Thoracic aorta (tissue), 2 donors: ENCODE data around the gene PDK2. TPM values are rescaled to one million over a fixed set of nuclear protein-coding genes. Genes with fewer than 3 reads are reported as not detected.

Source experiments
- ATAC-seq: fragments of 150-250 bp; one replicate; pipeline ENCODE4 v1.8.0; 2017; ENCODE audit warnings: low read depth; ENCODE audit not compliant: insufficient number of reproducible peaks, low FRiP score
- DNase-seq: peaks from one replicate; pipeline ENCODE4 v3.0.0-alpha.2; 2020; ENCODE audit warnings: low spot score
- H3K27ac ChIP-seq, 2 donors: fragments of 200-600 bp; sonication (generic); 1 replicate in 1 of 2; 2 replicates in 1 of 2; pipeline ENCODE4 v1.5.1; 2016; ENCODE audit warnings: mild to moderate bottlenecking in 2 of 2, moderate library complexity in 2 of 2
- H3K27me3 ChIP-seq: fragments of 200-600 bp; sonication (generic); replicated peaks from 2 replicates; pipeline ENCODE4 v1.6.0; 2016; ENCODE audit warnings: mild to moderate bottlenecking; ENCODE audit not compliant: insufficient read depth
- H3K36me3 ChIP-seq: fragments of 200-600 bp; sonication (generic); one replicate; pipeline ENCODE4 v1.5.1; 2016
- H3K4me1 ChIP-seq, 2 donors: fragments of 200-600 bp; sonication (generic); 1 replicate in 1 of 2; 2 replicates in 1 of 2; pipeline versions ENCODE4 v1.5.1 to v1.6.0; 2016; ENCODE audit warnings: low read depth in 2 of 2, mild to moderate bottlenecking in 1 of 2; ENCODE audit not compliant: control insufficient read depth in 1 of 2
- H3K4me3 ChIP-seq: fragments of 200-600 bp; sonication (generic); 2 replicates; pipeline ENCODE4 v1.5.1; 2016; ENCODE audit warnings: mild to moderate bottlenecking
- H3K9me3 ChIP-seq: fragments of 200-600 bp; sonication (generic); 2 replicates; pipeline ENCODE4 v1.5.1; 2016
- total RNA-seq, 2 donors: library from RNA; depleted of rRNA; stranded (reverse); fragments of >200 nt; gene quantifications; one replicate each; pipeline versions ENCODE4 v1.1.0 to v1.2.3, GENCODE V29; 2016
- TF ChIP-seq, protein P1 (sequence below): fragments of 200-600 bp; sonication (generic); IDR thresholded peaks from one replicate; pipeline ENCODE4 v1.5.1; 2019; ENCODE audit warnings: antibody characterized with exemption

The PDK2 gene
- total RNA-seq = 10 to 100 TPM; 35.5 to 74.9 TPM

DNA sequence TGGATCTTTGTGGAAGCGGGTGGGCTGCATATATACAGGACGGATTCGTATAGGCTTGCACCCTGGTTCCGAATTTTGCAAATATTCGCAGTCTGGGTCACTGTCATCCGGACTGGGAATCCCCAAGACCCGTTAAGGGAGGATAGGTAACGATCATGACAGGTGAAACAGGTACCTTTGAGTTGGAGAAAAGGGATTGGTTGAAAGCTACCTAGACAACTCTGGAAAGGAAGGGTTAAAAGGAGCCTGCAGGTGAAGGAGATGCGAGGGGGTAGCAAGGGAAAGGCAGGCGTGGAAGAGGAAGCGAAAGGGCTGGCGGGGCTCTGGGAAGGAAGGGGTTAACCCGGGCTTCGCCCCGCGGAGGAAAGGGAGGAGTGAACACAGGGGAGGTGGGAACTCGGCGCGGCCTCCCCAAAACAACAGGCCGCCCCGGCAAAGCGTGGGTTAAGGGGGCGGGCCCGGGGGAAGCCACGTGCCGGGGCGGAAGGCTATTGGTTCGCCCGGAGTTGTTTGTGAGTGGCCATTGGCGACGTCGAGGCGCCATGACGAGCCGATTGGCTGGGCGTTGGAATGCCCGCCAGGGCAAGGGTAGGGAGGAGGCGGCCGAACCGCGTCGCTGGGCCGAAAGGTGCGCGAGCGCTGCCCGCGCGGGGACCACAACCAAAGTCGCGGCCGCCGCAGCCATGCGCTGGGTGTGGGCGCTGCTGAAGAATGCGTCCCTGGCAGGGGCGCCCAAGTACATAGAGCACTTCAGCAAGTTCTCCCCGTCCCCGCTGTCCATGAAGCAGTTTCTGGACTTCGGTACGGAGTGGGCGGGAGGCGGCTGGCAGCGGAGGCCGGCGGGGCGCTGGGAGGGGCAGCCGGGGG, at the start of gene PDK2:
PDK2 (plus strand) TSS at position 599 of the 867 bp plus-strand sequence; CDS start at position 684, 85 bp downstream.
- H3K27ac ChIP-seq = peak within 1 kb of the TSS; percentile 77 to 85
- H3K4me1 ChIP-seq = peaks cover 10 to 24% of the 10 kb centered on the region in 2 donors
- TF ChIP-seq, protein P1, sequence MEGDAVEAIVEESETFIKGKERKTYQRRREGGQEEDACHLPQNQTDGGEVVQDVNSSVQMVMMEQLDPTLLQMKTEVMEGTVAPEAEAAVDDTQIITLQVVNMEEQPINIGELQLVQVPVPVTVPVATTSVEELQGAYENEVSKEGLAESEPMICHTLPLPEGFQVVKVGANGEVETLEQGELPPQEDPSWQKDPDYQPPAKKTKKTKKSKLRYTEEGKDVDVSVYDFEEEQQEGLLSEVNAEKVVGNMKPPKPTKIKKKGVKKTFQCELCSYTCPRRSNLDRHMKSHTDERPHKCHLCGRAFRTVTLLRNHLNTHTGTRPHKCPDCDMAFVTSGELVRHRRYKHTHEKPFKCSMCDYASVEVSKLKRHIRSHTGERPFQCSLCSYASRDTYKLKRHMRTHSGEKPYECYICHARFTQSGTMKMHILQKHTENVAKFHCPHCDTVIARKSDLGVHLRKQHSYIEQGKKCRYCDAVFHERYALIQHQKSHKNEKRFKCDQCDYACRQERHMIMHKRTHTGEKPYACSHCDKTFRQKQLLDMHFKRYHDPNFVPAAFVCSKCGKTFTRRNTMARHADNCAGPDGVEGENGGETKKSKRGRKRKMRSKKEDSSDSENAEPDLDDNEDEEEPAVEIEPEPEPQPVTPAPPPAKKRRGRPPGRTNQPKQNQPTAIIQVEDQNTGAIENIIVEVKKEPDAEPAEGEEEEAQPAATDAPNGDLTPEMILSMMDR = no peak
- peak within 1 kb of the TSS; percentile 89 for H3K4me3 ChIP-seq
- no peaks in the 10 kb centered on the region for H3K9me3 ChIP-seq
- H3K36me3 ChIP-seq = peaks cover 26% of the 10 kb centered on the region
- ATAC-seq (peak; percentile 80), DNase-seq (peak; percentile 85)
- H3K27me3 ChIP-seq = no peaks in the 10 kb centered on the region

DNA sequence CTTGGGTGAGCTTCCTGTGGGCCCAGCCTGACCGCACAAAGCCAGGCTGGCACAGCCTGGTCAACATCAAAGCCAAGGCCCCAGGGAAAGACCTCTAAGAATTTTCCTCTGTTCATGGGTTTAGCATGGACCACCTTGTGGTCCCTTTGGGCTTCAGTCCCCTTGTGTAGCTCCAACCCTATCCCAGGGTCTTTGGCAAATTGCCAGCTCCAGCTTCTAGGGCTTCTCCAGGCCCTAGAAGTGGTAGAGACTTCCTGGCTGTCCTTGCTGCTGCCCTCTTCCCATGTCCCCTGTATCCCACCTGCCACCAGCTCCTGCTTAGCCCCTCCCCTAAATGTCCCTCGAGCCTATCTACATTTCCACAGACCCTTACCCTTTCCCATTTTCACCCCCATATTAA, 49.0 kb upstream of the PDK2 start:
- Histone ChIP-seq H3K27ac (no peak overlapping the region), H3K4me3 (no peak overlapping the region), H3K36me3 (no peaks in the 10 kb centered on the region), H3K9me3 (no peaks in the 10 kb centered on the region), H3K4me1 (peaks cover 6 to 48% of the 10 kb centered on the region in 2 donors), H3K27me3 (no peaks in the 10 kb centered on the region)
- no peak for DNase-seq
- TF ChIP-seq, protein P1 = no peak
- ATAC-seq = no peak

DNA sequence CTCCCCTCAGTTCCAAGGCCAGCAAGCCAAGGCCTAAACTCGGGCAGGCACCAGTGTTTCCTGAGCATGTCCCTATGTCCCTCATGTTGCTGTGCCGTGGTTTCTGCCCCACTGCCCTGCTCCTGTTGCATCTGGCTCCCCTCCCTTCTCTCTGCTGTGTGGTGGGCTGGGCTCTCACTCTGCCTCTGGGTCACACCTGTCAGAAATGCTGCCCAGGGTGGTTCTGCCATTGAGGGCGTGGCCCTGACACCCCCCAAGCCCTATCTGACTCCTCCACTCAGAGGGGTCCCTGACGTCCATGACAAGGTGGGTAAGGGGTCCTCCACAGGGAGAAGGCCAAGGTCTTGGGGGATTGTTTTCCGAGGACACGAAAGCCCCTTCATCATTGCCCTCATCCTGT, 48.5 kb upstream of the PDK2 start:
- Histone ChIP-seq H3K9me3 (no peaks in the 10 kb centered on the region), H3K4me3 (no peak overlapping the region), H3K4me1 (peaks cover 6 to 51% of the 10 kb centered on the region in 2 donors), H3K27me3 (no peaks in the 10 kb centered on the region), H3K27ac (no peak overlapping the region), H3K36me3 (no peaks in the 10 kb centered on the region)
- DNase-seq (no peak), ATAC-seq (no peak)
- TF ChIP-seq, protein P1 = no peak

DNA sequence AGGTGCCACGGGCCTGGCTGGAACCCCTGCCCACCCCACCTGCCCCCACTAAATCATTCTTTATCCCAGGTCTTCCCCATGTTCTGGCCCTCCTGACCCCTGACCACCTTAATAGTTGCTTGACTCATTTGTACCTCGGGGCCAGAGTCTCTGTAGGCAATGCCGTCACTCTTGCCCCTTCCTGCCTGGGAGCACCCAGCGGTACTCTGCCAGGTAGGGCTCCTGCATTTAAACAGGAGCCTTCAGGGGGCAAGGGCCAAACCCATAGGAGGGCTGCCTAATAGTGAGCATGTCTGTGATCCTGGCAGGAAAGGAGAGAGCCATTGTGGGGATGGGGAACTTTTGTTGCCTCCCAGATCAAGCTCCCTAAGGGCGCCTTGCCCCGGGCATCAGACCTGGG, 48.1 kb upstream of the PDK2 start:
- no peaks in the 10 kb centered on the region for H3K27me3 ChIP-seq
- DNase-seq = no peak
- H3K9me3 ChIP-seq = no peaks in the 10 kb centered on the region
- H3K36me3 ChIP-seq = no peaks in the 10 kb centered on the region
- H3K4me3 ChIP-seq = no peak overlapping the region
- H3K4me1 ChIP-seq = peaks cover 6 to 51% of the 10 kb centered on the region in 2 donors
- H3K27ac ChIP-seq = peak overlapping the region; percentile 36 to 41
- TF ChIP-seq, protein P1 = no peak
- no peak for ATAC-seq

DNA sequence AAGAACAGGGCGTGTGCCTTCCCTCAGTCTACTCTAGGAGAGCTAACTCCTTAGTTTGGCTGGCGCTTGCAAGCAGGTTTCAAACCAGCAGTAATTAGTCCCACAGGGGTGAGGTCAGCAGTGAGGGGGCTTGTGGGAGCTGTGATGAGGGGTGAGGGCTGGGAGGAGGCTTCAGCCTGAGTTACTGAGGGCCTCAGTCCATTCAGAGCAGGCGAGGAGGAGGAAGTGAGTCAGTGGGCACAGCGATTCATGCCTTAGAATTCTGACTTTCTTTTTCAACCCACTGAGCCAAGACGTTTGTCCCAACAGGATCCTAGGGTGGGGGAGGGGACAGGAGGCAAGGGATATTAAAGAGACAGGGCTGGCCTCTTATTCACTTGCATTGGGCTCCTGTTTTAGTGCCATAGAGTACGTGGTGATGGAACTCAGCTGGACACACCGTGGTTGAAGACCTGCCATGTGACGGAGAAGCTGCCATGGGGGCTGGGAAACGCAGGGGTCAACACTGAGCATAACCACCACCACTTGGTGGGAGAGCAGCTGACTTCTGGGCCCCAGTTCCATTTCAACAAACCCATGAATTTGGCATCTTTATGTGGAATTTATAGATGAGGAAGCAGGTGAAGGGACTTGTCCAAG, 47.5 kb upstream of the PDK2 start:
- Histone ChIP-seq H3K4me1 (peaks cover 6 to 51% of the 10 kb centered on the region in 2 donors), H3K27ac (peak overlapping the region; percentile 36 to 41), H3K9me3 (no peaks in the 10 kb centered on the region), H3K27me3 (no peaks in the 10 kb centered on the region), H3K4me3 (no peak overlapping the region), H3K36me3 (no peaks in the 10 kb centered on the region)
- TF ChIP-seq, protein P1 = no peak
- ATAC-seq (peak; percentile 45), DNase-seq (no peak)
